Retinal pigment epithelial cell (primary cell): ENCODE results near the gene C7.

Source experiments
- DNase-seq: peaks from one replicate; pipeline ENCODE4 v3.0.0-alpha.2; 2010; ENCODE audit warnings: low read depth
- H3K4me3 ChIP-seq: 2 replicates; pipeline ENCODE4 v1.5.1; 2011; ENCODE audit warnings: mild to moderate bottlenecking, low read length, control low read depth, moderate library complexity
- TF ChIP-seq, protein P1 (sequence below): conservative IDR thresholded peaks from 2 replicates; pipeline ENCODE4 v1.5.1; 2011; ENCODE audit warnings: low read depth, low read length, control low read depth, inconsistent platforms

Gene C7

DNA sequence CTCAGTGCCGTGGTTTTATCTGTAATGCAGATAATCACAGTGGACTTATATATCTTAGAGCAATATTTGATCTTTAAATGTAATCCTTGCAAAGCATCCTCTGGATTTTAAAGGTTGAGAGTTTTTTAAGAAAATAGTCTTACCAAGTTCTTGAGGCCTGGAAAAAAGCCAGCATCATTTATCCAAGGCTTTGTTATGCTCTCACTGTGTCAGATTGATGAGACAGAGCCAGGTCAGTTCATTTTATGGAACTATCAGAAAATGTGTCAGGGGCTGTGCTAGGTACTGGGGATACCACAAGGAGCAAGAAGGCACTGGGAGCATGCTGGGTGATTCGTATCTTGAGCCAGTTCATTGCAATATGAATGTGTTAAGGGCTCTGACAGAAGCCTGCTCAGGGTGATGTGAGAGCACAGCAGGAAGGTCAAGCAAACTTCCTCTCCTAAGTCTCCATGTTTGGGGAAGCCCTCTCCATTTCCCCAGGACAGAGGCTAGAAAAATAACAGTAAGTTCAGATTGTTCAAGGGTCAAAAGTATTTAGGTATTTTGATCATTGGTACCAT lies 19.7 kb downstream of the C7 start:
- no peak for DNase-seq
- no peak overlapping the region for H3K4me3 ChIP-seq
- TF ChIP-seq, protein P1, sequence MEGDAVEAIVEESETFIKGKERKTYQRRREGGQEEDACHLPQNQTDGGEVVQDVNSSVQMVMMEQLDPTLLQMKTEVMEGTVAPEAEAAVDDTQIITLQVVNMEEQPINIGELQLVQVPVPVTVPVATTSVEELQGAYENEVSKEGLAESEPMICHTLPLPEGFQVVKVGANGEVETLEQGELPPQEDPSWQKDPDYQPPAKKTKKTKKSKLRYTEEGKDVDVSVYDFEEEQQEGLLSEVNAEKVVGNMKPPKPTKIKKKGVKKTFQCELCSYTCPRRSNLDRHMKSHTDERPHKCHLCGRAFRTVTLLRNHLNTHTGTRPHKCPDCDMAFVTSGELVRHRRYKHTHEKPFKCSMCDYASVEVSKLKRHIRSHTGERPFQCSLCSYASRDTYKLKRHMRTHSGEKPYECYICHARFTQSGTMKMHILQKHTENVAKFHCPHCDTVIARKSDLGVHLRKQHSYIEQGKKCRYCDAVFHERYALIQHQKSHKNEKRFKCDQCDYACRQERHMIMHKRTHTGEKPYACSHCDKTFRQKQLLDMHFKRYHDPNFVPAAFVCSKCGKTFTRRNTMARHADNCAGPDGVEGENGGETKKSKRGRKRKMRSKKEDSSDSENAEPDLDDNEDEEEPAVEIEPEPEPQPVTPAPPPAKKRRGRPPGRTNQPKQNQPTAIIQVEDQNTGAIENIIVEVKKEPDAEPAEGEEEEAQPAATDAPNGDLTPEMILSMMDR, result no peak

DNA sequence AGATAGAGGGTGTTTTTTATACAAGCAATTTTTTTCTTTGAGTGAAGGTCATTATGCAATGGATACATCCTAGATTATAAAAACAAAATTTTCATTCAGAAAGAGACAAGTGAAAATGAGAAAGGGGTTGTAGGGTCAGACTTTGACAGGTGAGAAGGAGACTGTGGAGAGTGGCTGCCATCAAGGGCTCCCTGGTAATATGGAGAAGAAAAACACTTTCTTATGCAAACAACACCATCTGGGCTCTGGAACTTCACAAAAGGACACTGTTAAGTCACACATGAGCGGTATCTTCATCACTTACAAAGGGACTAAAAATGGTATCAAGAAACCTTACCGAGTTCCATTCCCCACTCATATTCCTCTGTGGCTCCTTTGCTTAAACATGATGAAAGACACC lies 23.5 kb downstream of the C7 start:
- no peak for DNase-seq
- TF ChIP-seq, protein P1, result no peak
- H3K4me3 ChIP-seq, result no peak overlapping the region

DNA sequence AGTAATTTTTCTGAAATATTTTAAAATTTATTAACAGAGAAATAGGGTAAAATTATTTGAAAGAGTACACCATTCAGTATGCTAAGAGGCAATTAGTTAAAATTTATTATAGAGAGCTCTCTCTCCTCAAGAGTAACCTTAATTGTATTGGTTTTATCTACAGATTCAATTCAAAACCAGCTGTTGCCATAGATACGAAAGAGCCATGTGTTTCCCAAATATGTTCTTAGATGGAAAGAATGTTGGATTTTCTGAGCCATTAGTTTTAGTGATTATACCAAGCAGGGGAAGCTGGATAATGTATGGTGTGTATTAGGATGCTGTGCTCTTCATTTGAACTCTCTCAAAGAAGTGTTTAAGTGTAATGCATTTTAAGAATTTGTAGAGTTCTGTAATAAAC lies 27.8 kb downstream of the C7 start:
- TF ChIP-seq, protein P1, result no peak
- no peak overlapping the region for H3K4me3 ChIP-seq
- no peak for DNase-seq

DNA sequence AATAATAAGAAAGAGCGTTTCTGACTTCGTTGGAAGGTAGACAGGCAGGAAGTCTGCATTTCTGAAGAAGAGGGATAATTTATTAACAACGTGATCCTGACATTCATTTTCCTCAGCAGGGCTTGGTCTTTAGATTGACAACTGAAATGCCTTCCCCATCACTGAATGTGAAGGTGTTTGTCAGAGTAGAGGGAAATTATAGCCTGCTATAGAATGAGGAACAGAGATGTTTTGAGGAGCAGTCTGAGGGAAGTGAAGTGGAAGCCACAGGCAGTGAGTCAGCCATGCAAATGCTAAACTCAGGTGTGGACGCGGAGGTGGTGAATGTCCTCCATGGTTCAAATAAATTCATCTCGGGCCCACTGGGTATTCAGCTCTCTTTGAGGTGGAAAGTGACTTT lies 30.5 kb downstream of the C7 start:
- H3K4me3 ChIP-seq, result no peak overlapping the region
- no peak for DNase-seq
- TF ChIP-seq, protein P1, result no peak

DNA sequence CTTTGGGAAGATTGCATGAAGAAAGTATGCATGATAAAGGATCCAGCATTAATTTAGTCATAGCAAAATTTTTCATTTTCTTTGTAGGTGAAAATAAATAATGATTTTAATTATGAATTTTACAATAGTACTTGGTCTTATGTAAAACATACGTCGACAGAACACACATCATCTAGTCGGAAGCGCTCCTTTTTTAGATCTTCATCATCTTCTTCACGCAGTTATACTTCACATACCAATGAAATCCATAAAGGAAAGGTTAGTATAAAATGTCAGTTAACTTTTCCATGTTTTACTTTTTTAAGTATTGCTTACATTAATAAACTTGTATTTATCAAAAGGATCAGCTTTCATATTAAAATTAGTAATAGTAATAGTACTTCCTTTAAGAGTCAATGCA lies 35.8 kb downstream of the C7 start:
- TF ChIP-seq, protein P1, result no peak
- H3K4me3 ChIP-seq, result no peak overlapping the region

DNA sequence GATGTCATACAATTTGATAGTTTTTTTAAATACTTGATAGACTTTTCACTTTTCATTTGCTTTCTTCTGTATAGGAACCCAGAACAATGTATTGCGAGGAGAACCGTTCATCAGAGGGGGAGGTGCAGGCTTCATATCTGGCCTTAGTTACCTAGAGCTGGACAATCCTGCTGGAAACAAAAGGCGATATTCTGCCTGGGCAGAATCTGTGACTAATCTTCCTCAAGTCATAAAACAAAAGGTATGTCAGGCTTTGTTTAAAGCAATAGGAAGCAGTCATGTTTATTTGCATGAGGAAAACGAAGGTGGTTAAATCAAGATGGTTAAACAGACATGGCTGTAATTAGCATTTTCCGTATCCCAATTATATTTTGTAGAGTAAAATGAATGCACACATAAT lies 46.0 kb downstream of the C7 start:
- DNase-seq, result no peak
- no peak overlapping the region for H3K4me3 ChIP-seq
- TF ChIP-seq, protein P1, result no peak

More for the DNA sequence above, 35.8 kb downstream of the C7 start:
- no peak for DNase-seq

DNA sequence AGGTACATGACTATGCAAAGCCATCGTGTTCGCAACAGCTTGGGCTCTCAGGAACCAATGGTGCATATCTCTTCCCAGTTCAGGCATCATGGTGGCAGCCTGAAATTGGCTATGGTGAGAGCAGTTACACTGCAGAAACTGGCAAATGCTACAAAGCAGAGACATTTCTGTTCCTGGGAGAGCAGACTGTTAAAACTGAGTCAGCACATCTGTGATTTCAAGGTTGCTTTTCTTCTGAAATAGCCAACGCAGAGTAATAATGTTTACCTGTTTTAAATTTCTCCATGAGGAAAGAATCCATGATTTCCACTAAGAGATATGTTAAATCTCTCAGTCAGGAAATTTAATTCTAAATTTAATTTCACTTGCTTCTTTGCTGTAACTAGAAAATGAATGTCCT lies 47.8 kb downstream of the C7 start:
- TF ChIP-seq, protein P1, result no peak
- DNase-seq, result no peak
- no peak overlapping the region for H3K4me3 ChIP-seq
